C4-2B (cell line): Measurements from ENCODE around the gene SLC6A11.

Experiments used
- CTCF ChIP-seq: fragments of 450-650 bp; conservative IDR thresholded peaks from 2 replicates; pipeline ENCODE4 v1.5.1; 2017; ENCODE audit warnings: mild to moderate bottlenecking
- ZFX ChIP-seq: fragments of 450-650 bp; IDR thresholded peaks from 2 replicates; pipeline ENCODE4 v1.6.1; 2017

GRCh38 chr3:10817506-10817905, 1.5 kb downstream of the SLC6A11 start:
- TF ChIP-seq CTCF (no peak), ZFX (no peak)
